ENCODE measurements around the gene CCR1.

Gene CCR1

DNA sequence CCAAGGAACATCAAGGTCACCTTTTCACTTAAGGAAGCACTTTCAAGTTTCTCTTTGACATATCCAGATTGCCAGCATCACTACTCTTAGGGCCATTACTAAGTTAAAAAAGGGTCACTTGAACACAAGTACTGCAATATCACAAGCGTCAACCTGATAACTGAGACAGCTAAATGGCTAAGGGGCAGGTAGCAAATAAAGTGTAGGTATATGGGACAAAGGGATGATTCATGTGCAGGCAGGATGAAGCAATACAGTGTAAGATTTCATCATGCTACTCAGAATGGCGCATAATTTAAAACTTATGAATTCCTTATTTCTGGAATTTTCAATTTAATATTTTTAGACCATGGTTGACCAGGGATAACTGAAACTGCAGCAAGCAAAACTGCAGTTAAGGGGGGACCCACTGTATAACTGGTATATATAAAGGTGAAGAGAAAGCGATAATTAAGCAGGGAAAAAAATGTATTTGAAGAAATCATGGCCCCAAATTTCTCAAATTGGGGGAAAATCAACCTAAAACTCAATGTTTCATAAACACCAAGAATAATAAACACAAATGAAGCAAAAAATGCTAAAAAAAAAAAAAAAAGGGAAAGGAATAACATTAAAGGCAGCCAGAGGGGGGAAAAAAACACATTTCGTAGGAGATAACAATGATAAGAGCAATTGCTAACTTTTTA, 13.1 kb downstream of the CCR1 start:
- peaks cover 11% of the 10 kb centered on the region; the same call in 1 of the 2 replicates for H3K9me3 ChIP-seq (ENCODE audit: control insufficient read depth, insufficient read depth, low read length)

DNA sequence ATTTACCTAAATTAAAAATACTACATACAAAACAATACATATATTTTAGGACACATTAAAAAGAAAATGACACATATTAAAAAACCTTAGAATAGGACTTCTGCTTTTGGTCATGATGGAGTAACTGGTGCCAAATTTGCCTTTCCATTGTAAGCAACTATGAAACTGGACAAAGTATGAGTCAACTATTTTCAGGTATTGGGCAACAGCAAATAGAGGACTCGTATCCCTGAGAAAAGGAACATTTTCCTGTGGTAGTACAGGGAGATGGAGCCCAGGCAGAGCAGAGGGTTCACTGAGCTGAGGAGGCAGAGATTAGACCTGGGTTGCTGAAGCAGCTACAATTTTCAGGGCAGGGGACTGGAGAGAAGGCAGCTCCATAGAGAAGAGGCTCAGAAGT, 14.7 kb downstream of the CCR1 start:
- no peak overlapping the region for H3K4me3 ChIP-seq (ENCODE audit: low read depth, low read length)
- H3K27ac ChIP-seq (ENCODE audit: low read depth, low read length), result no peak overlapping the region
- H3K4me1 ChIP-seq (ENCODE audit: control insufficient read depth, insufficient read depth, low read length), result no peaks in the 10 kb centered on the region
- H3K36me3 ChIP-seq (ENCODE audit: control insufficient read depth, insufficient read depth, low read length), result no peaks in the 10 kb centered on the region
- H3K9ac ChIP-seq (ENCODE audit: low read depth, low read length), result no peak overlapping the region
- peaks cover 11% of the 10 kb centered on the region; the same call in 1 of the 2 replicates for H3K9me3 ChIP-seq (ENCODE audit: control insufficient read depth, insufficient read depth, low read length)
- no peaks in the 10 kb centered on the region for H3K27me3 ChIP-seq (ENCODE audit: control insufficient read depth, insufficient read depth, low read length)

More for the DNA sequence above, 13.1 kb downstream of the CCR1 start:
- no peak overlapping the region for H3K4me3 ChIP-seq (ENCODE audit: low read depth, low read length)
- no peaks in the 10 kb centered on the region for H3K27me3 ChIP-seq (ENCODE audit: control insufficient read depth, insufficient read depth, low read length)
- no peak overlapping the region for H3K9ac ChIP-seq (ENCODE audit: low read depth, low read length)
- H3K4me1 ChIP-seq (ENCODE audit: control insufficient read depth, insufficient read depth, low read length), result no peaks in the 10 kb centered on the region
- H3K36me3 ChIP-seq (ENCODE audit: control insufficient read depth, insufficient read depth, low read length), result no peaks in the 10 kb centered on the region
- no peak overlapping the region for H3K27ac ChIP-seq (ENCODE audit: low read depth, low read length)

DNA sequence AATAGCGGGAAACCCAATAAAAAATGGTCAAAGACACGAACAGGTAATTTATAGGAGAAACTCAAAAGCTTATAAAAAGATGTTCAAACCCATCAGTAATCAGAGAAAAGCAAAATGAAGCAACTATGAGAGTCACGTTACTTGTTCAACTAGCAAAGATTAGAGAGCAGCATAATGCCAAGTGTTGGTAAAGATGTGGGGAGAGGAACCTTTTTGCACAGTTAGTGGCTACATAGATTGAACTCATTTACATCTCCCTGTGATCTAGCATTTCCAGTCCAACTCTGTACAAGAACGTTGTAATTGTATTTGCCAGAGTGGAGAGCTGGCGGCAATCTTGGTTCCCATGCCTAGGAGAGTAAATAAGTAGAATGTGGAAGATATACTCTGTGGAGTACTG, 15.2 kb downstream of the CCR1 start:
- no peak overlapping the region for H3K27ac ChIP-seq (ENCODE audit: low read depth, low read length)
- no peak overlapping the region for H3K4me3 ChIP-seq (ENCODE audit: low read depth, low read length)
- no peak overlapping the region for H3K9ac ChIP-seq (ENCODE audit: low read depth, low read length)
- no peaks in the 10 kb centered on the region for H3K4me1 ChIP-seq (ENCODE audit: control insufficient read depth, insufficient read depth, low read length)
- peaks cover 11% of the 10 kb centered on the region; the same call in 1 of the 2 replicates for H3K9me3 ChIP-seq (ENCODE audit: control insufficient read depth, insufficient read depth, low read length)
- H3K27me3 ChIP-seq (ENCODE audit: control insufficient read depth, insufficient read depth, low read length), result no peaks in the 10 kb centered on the region
- no peaks in the 10 kb centered on the region for H3K36me3 ChIP-seq (ENCODE audit: control insufficient read depth, insufficient read depth, low read length)

DNA sequence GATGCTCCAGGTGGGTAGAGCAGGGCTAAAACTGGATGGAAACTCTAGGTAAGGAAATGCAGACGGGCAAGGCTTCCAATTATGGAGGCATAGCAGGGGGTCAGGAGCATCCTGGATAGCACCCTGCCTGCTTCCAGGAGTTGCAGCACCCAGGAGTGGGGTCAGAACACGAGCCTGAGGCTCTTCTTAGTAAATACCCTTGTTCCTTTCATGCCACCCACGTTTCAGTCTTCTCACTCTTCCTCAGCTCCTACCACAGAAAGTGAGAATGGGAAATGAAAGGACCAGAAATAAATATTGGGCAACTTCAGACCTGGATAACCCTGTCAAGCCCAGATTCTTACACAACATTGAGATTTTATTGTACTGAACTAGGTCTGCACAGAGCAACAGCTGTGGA, 16.4 kb downstream of the CCR1 start:
- Histone ChIP-seq H3K36me3 (ENCODE audit: control insufficient read depth, insufficient read depth, low read length) (no peaks in the 10 kb centered on the region), H3K9ac (ENCODE audit: low read depth, low read length) (no peak overlapping the region), H3K9me3 (ENCODE audit: control insufficient read depth, insufficient read depth, low read length) (peaks cover 11% of the 10 kb centered on the region; the same call in 1 of the 2 replicates), H3K4me3 (ENCODE audit: low read depth, low read length) (no peak overlapping the region), H3K4me1 (ENCODE audit: control insufficient read depth, insufficient read depth, low read length) (no peaks in the 10 kb centered on the region), H3K27ac (ENCODE audit: low read depth, low read length) (no peak overlapping the region), H3K27me3 (ENCODE audit: control insufficient read depth, insufficient read depth, low read length) (no peaks in the 10 kb centered on the region)

DNA sequence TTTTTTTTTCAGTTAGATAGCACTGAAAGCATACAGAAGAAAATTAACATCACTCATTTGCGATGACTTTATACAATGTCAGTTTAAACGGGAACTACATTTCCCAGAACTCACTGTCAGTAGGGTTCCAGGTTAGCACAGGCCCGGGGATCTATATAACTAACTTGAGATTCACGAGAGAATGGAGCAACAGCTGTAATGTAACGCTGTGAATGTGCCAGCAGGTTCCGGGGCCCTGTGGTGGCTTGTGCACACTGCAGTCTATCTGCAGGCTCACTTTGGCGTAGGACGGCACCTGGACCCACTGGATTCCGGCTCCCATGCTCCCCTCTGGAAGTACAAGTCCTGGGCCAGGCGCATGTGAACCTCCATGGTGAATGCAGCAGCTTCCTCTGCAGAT, 19.4 kb downstream of the CCR1 start:
- Histone ChIP-seq H3K9ac (ENCODE audit: low read depth, low read length) (no peak overlapping the region), H3K27me3 (ENCODE audit: control insufficient read depth, insufficient read depth, low read length) (no peaks in the 10 kb centered on the region), H3K9me3 (ENCODE audit: control insufficient read depth, insufficient read depth, low read length) (peaks cover 7% of the 10 kb centered on the region; the same call in 1 of the 2 replicates), H3K36me3 (ENCODE audit: control insufficient read depth, insufficient read depth, low read length) (no peaks in the 10 kb centered on the region), H3K27ac (ENCODE audit: low read depth, low read length) (no peak overlapping the region), H3K4me3 (ENCODE audit: low read depth, low read length) (no peak overlapping the region), H3K4me1 (ENCODE audit: control insufficient read depth, insufficient read depth, low read length) (no peaks in the 10 kb centered on the region)

DNA sequence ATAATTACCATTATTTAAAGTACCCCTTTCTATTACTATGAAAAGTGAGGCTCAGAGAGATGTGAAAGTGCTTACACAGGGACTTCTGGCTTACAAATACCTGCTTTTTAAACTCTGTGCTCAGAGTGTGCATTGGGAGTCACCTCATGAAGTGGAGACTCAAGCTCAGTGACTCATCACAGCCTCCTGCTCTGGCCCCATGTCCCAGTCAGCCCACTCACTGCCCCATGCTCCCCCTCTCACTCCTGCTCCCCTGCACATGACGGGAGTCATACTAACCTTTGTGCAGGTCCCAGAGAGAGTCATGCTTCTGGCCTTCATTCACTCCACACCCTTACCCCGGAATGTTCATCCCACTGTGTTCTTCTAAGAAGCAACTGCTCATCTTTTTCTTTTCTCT, 20.2 kb downstream of the CCR1 start:
- H3K27me3 ChIP-seq (ENCODE audit: control insufficient read depth, insufficient read depth, low read length), result no peaks in the 10 kb centered on the region
- H3K9ac ChIP-seq (ENCODE audit: low read depth, low read length), result no peak overlapping the region
- H3K36me3 ChIP-seq (ENCODE audit: control insufficient read depth, insufficient read depth, low read length), result no peaks in the 10 kb centered on the region
- no peaks in the 10 kb centered on the region for H3K4me1 ChIP-seq (ENCODE audit: control insufficient read depth, insufficient read depth, low read length)
- H3K9me3 ChIP-seq (ENCODE audit: control insufficient read depth, insufficient read depth, low read length), result peaks cover 6% of the 10 kb centered on the region; the same call in 1 of the 2 replicates
- H3K27ac ChIP-seq (ENCODE audit: low read depth, low read length), result no peak overlapping the region
- no peak overlapping the region for H3K4me3 ChIP-seq (ENCODE audit: low read depth, low read length)

DNA sequence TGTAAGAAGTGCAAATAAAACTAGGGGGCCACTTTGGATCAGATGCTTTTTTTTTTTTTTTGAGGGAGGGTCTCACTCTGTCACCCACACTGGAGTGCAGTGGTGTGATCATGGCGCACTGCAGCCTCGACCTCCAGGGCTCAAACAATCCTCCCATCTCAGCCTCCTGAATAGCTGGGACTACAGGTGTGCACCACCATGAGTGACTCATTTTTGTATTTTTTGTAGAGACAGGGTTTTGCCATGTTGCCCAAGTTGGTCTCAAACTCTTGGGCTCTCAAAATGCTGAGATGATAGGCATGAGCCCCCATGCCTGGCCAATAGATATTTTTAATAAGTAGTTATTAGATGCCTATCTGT, 20.8 kb downstream of the CCR1 start:
- no peaks in the 10 kb centered on the region for H3K36me3 ChIP-seq (ENCODE audit: control insufficient read depth, insufficient read depth, low read length)
- H3K9ac ChIP-seq (ENCODE audit: low read depth, low read length), result no peak overlapping the region
- no peaks in the 10 kb centered on the region for H3K27me3 ChIP-seq (ENCODE audit: control insufficient read depth, insufficient read depth, low read length)
- H3K4me3 ChIP-seq (ENCODE audit: low read depth, low read length), result no peak overlapping the region
- H3K9me3 ChIP-seq (ENCODE audit: control insufficient read depth, insufficient read depth, low read length), result peaks cover 8% of the 10 kb centered on the region; the same call in 1 of the 2 replicates
- no peaks in the 10 kb centered on the region for H3K4me1 ChIP-seq (ENCODE audit: control insufficient read depth, insufficient read depth, low read length)
- no peak overlapping the region for H3K27ac ChIP-seq (ENCODE audit: low read depth, low read length)

DNA sequence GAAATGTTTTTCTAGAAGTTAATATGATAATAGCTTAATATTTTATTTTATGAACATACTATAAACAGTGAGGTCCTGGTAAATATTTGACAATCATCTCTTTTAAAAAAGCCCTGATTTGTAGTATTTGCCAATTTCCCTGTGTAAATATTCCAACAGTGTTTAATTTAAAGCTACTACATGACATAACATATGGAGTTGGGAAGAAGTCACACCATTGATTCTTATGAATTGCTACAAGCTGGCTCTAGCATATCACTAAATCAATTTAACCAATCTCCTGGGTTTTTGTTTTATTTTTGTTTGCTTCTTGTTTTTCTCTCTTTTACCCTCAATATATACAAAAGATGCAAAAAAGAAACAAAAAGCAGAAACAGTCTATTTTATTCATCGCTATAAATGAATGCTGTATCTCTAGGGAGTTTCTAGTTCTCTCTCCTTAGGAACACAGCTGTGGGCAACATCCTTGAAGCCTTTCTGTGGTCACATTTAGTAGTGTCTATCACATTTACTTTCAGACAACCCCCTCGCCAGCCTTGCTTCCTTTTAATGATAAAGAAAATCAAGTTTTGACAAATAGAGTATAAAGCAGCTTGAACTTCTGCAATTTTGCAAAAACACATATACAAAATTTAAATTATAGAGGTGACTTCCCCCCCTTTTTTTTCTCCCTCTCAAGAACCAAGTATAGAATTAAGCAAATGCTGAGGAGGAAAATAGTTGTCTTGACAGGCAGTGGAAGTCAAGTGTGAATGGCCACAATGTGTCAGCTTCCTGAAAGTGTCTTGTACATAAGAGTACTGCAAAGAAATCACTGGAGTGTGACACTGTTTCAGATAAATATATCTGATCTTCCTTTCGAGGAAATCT, 21.4 kb downstream of the CCR1 start:
- no peak overlapping the region for H3K4me3 ChIP-seq (ENCODE audit: low read depth, low read length)
- no peaks in the 10 kb centered on the region for H3K36me3 ChIP-seq (ENCODE audit: control insufficient read depth, insufficient read depth, low read length)
- H3K27ac ChIP-seq (ENCODE audit: low read depth, low read length), result no peak overlapping the region
- H3K27me3 ChIP-seq (ENCODE audit: control insufficient read depth, insufficient read depth, low read length), result no peaks in the 10 kb centered on the region
- H3K4me1 ChIP-seq (ENCODE audit: control insufficient read depth, insufficient read depth, low read length), result no peaks in the 10 kb centered on the region
- peaks cover 8% of the 10 kb centered on the region; the same call in 1 of the 2 replicates for H3K9me3 ChIP-seq (ENCODE audit: control insufficient read depth, insufficient read depth, low read length)
- no peak overlapping the region for H3K9ac ChIP-seq (ENCODE audit: low read depth, low read length)

DNA sequence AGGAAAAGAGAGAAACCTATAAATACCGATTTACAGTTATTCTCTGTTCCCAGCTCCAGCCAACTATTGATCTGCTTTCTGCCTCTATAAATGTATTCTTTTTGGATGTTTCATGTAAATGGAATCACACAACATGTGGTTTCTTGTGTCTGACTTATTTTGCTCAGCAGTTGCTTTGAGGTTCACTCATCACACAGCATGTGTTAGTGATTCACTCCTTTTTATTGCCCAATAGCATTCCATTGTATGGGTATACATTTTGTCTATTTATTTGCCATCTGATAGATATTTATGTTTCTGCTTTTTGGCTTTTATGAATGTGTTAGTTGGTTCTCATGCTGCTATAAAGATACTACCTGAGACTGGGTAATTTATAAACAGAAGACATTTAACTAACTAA, 23.6 kb downstream of the CCR1 start:
- Histone ChIP-seq H3K4me3 (ENCODE audit: low read depth, low read length) (no peak overlapping the region), H3K9me3 (ENCODE audit: control insufficient read depth, insufficient read depth, low read length) (peaks cover 8% of the 10 kb centered on the region; the same call in 1 of the 2 replicates), H3K27me3 (ENCODE audit: control insufficient read depth, insufficient read depth, low read length) (no peaks in the 10 kb centered on the region), H3K27ac (ENCODE audit: low read depth, low read length) (no peak overlapping the region), H3K36me3 (ENCODE audit: control insufficient read depth, insufficient read depth, low read length) (no peaks in the 10 kb centered on the region), H3K4me1 (ENCODE audit: control insufficient read depth, insufficient read depth, low read length) (no peaks in the 10 kb centered on the region), H3K9ac (ENCODE audit: low read depth, low read length) (no peak overlapping the region)

DNA sequence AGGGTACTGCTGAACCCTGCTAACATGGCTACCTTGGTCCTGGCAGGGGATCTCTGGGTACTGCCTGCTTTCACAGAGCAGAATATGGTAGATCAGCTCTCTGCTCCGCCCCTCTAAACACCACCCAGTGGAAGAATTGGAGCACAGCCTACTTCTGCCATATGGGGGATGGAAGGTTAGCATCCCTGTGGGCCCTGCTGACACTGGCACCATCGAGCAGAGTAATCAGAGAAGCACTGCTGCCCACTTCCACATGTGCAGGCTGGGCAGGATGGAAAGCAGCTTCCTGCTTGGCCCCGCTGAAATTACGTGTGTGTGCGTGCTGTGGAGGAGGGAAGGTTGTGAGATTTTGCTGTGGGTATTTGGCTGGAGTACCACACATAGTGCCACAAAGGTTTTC, 24.8 kb downstream of the CCR1 start:
- no peaks in the 10 kb centered on the region for H3K36me3 ChIP-seq (ENCODE audit: control insufficient read depth, insufficient read depth, low read length)
- no peaks in the 10 kb centered on the region for H3K27me3 ChIP-seq (ENCODE audit: control insufficient read depth, insufficient read depth, low read length)
- H3K9me3 ChIP-seq (ENCODE audit: control insufficient read depth, insufficient read depth, low read length), result peaks cover 8% of the 10 kb centered on the region; the same call in 1 of the 2 replicates
- no peaks in the 10 kb centered on the region for H3K4me1 ChIP-seq (ENCODE audit: control insufficient read depth, insufficient read depth, low read length)
- H3K4me3 ChIP-seq (ENCODE audit: low read depth, low read length), result no peak overlapping the region
- H3K27ac ChIP-seq (ENCODE audit: low read depth, low read length), result no peak overlapping the region
- no peak overlapping the region for H3K9ac ChIP-seq (ENCODE audit: low read depth, low read length)
